Measurements from ENCODE around the gene ST6GALNAC5. TPM values are rescaled to one million over a fixed set of nuclear protein-coding genes. Genes with fewer than 3 reads are reported as not detected.

Gene ST6GALNAC5
- polyA plus RNA-seq, 3 donors = 0.29 to 0.79 (median 0.31) TPM

GRCh38 chr1:76925825-76926224, 58.5 kb downstream of the ST6GALNAC5 start:
- H3K27ac ChIP-seq (ENCODE audit: low read depth, low read length) = no peak overlapping the region
- WGBS, 3 donors = 77 to 82% (median 78%) methylated on average over 3 of the region's 3 CpGs

GRCh38 chr1:76928522-76928921, 61.2 kb downstream of the ST6GALNAC5 start:
- no peak overlapping the region for H3K27ac ChIP-seq (ENCODE audit: low read depth, low read length)
- 77 to 79% (median 78%) methylated on average over 2 of the region's 2 CpGs for WGBS, 3 donors

GRCh38 chr1:76929136-76929535, 61.9 kb downstream of the ST6GALNAC5 start:
- WGBS, 3 donors = 86 to 95% (median 90%) methylated on average over 4 of the region's 4 CpGs
- no peak overlapping the region for H3K27ac ChIP-seq (ENCODE audit: low read depth, low read length)

GRCh38 chr1:76933847-76934815, 66.9 kb downstream of the ST6GALNAC5 start:
- H3K27ac ChIP-seq (ENCODE audit: low read depth, low read length) = no peak overlapping the region
- WGBS, 3 donors = 62 to 86% (median 84%) methylated on average over 6 of the region's 6 CpGs

- no peak overlapping the region for H3K27ac ChIP-seq (ENCODE audit: low read depth, low read length)
- WGBS, 3 donors = 50 to 59% (median 52%) methylated on average over 2 of the region's 2 CpGs
Measured at GRCh38 chr1:76938304-76938703, 71.0 kb downstream of the ST6GALNAC5 start.

GRCh38 chr1:76939050-76939816, 72.0 kb downstream of the ST6GALNAC5 start:
- H3K27ac ChIP-seq (ENCODE audit: low read depth, low read length) = no peak overlapping the region
- 55 to 63% (median 63%) methylated on average over 8 of the region's 8 CpGs for WGBS, 3 donors

- no peak overlapping the region for H3K27ac ChIP-seq (ENCODE audit: low read depth, low read length)
- WGBS, 3 donors = 73 to 92% (median 89%) methylated on average over 5 of the region's 5 CpGs
Measured at GRCh38 chr1:76939817-76940216, 72.5 kb downstream of the ST6GALNAC5 start.

- WGBS, 3 donors = 80 to 83% (median 81%) methylated on average over 4 of the region's 4 CpGs
- H3K27ac ChIP-seq (ENCODE audit: low read depth, low read length) = no peak overlapping the region
Measured at GRCh38 chr1:76940571-76941335, 73.5 kb downstream of the ST6GALNAC5 start.

- WGBS, 3 donors = 69 to 83% (median 75%) methylated on average over 2 of the region's 2 CpGs
- H3K27ac ChIP-seq (ENCODE audit: low read depth, low read length) = no peak overlapping the region
Measured at GRCh38 chr1:76942549-76942948, 75.3 kb downstream of the ST6GALNAC5 start.

GRCh38 chr1:76944942-76945341, 77.7 kb downstream of the ST6GALNAC5 start:
- WGBS, 3 donors = 61 to 81% (median 72%) methylated on average over 2 of the region's 2 CpGs
- H3K27ac ChIP-seq (ENCODE audit: low read depth, low read length) = no peak overlapping the region

- no peak overlapping the region for H3K27ac ChIP-seq (ENCODE audit: low read depth, low read length)
Measured at GRCh38 chr1:76948846-76949245, 81.6 kb downstream of the ST6GALNAC5 start.

- no peak overlapping the region for H3K27ac ChIP-seq (ENCODE audit: low read depth, low read length)
- 68 to 77% (median 71%) methylated on average over 3 of the region's 3 CpGs for WGBS, 3 donors
Measured at GRCh38 chr1:76949503-76949902, 82.2 kb downstream of the ST6GALNAC5 start.

GRCh38 chr1:76950306-76950705, 83.0 kb downstream of the ST6GALNAC5 start:
- no peak overlapping the region for H3K27ac ChIP-seq (ENCODE audit: low read depth, low read length)
- WGBS, 3 donors = 80 to 86% (median 86%) methylated on average over 2 of the region's 2 CpGs

GRCh38 chr1:76951153-76951552, 83.9 kb downstream of the ST6GALNAC5 start:
- 33 to 80% (median 75%) methylated on average over 2 of the region's 2 CpGs for WGBS, 3 donors
- H3K27ac ChIP-seq (ENCODE audit: low read depth, low read length) = no peak overlapping the region

- H3K27ac ChIP-seq (ENCODE audit: low read depth, low read length) = no peak overlapping the region
Measured at GRCh38 chr1:76955652-76956051, 88.4 kb downstream of the ST6GALNAC5 start.

GRCh38 chr1:76957961-76958360, 90.7 kb downstream of the ST6GALNAC5 start:
- WGBS, 3 donors = 85 to 93% (median 89%) methylated on average over 8 of the region's 8 CpGs
- no peak overlapping the region for H3K27ac ChIP-seq (ENCODE audit: low read depth, low read length)

GRCh38 chr1:76958828-76959227, 91.5 kb downstream of the ST6GALNAC5 start:
- 84 to 90% (median 88%) methylated on average over 4 of the region's 4 CpGs for WGBS, 3 donors
- no peak overlapping the region for H3K27ac ChIP-seq (ENCODE audit: low read depth, low read length)

- 67 to 79% (median 68%) methylated on average over 4 of the region's 4 CpGs for WGBS, 3 donors
Measured at GRCh38 chr1:76959556-76959955, 92.3 kb downstream of the ST6GALNAC5 start.

More at GRCh38 chr1:76959556-76959955, 92.3 kb downstream of the ST6GALNAC5 start:
- H3K27ac ChIP-seq (ENCODE audit: low read depth, low read length) = no peak overlapping the region

Data from adipose tissue (tissue), 3 donors.